ENCODE data around the gene FCRLA. TPM values are rescaled to one million over a fixed set of nuclear protein-coding genes. Genes with fewer than 3 reads are reported as not detected.
A peak's percentile ranks its signal among the peaks of the same experiment; 100 is the strongest.
"Not testable (repeated sequence)": the region's sequence is repeated elsewhere in the genome, so short reads cannot be mapped to it uniquely, and the experiment has no call there.

FCRLA gene, protein sequence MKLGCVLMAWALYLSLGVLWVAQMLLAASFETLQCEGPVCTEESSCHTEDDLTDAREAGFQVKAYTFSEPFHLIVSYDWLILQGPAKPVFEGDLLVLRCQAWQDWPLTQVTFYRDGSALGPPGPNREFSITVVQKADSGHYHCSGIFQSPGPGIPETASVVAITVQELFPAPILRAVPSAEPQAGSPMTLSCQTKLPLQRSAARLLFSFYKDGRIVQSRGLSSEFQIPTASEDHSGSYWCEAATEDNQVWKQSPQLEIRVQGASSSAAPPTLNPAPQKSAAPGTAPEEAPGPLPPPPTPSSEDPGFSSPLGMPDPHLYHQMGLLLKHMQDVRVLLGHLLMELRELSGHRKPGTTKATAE
- 0.15 TPM for total RNA-seq (2021; ENCODE audit: unreplicated experiment)
- polyA plus RNA-seq (2012; ENCODE audit: insufficient read length) = not detected
- Bru-seq, nascent RNA = not detected
- percentile 9 among the genes with signal in this experiment for BruChase-seq, experiment 1, labeled RNA remaining after a 2-hour chase
- BruChase-seq, experiment 2, labeled RNA remaining after a 6-hour chase = percentile 20 among the genes with signal in this experiment
- long read RNA-seq = 0 reads

DNA sequence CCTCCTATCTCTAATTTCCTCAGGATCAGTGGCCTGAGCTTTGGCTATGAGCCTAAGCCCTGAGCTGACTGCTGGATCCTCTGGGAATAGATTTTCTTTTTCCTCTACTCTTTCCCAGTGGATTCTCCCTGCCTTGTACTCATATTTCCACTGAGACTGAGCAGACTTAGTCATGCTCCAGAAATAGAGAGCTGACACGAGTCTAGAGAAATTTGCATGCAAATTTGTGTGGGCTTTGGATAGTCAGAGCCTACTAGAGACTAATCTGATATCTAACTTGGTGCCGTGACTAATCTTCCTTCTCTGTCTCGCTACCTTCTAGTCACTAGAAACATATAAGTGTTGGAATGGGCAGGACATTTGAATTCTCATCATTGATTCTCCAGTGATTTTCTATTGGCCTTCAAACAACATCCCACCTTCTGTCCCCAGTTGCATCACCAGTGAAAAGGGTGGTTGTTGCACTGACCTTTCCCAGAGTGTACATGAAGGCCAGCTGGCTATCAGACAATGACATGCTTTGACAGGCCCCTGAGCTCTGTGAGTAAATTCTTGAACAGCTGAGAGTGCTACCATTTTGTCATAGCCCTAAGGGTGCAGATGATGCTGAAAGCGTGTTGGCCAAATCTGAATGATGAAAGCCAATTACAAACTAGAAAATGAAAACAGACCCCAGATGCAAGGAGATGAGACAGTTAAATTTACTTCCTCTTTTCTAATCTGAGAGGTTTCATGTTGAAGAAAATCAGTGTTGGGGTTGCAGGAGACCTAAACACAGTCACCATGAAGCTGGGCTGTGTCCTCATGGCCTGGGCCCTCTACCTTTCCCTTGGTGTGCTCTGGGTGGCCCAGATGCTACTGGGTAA, at the start of gene FCRLA:
Gene FCRLA (plus strand): TSS at position 748 of the 866 bp plus-strand sequence. CDS start 36 bp downstream, at position 784.
- Histone ChIP-seq H3K4me1 (ENCODE audit: control insufficient read depth, insufficient read depth, low read length) (no peaks in the 10 kb centered on the region), H3K4me3 (ENCODE audit: low read depth in 2 of 2, low read length in 2 of 2) (no peak within 1 kb of the TSS), H3K27ac (ENCODE audit: low read length) (no peak within 1 kb of the TSS), H3K9me3 (ENCODE audit: control insufficient read depth, insufficient read depth, low read depth, low read length) (no peaks in the 10 kb centered on the region), H3K36me3 (ENCODE audit: control insufficient read depth, insufficient read depth, low read length) (no peaks in the 10 kb centered on the region), H3K27me3 (ENCODE audit: control insufficient read depth, insufficient read depth, low read length) (peaks cover 5% of the 10 kb centered on the region; the same call in 1 of the 2 replicates)
- intact Hi-C loops (cut with micrococcal nuclease; ENCODE audit: unreplicated experiment) = no loop called here
- in situ Hi-C loops (cut with HindIII; ENCODE audit: low pct_unique_long_range_greater_than_20kb, low sequenced_read_pairs) = no loop called here
- DNase-seq (ENCODE audit: low read depth, low spot score) = no peak
- no TSS peak for BruUV-seq (replicated peaks)
- TF ChIP-seq SIN3A (IDR thresholded peaks at IDR 0.05; ENCODE audit: borderline replicate concordance, insufficient read depth, low read depth, low read length) (no peak), TCF7L2 (IDR thresholded peaks at IDR 0.05; ENCODE audit: low read depth, low read length) (no peak), POLR2AphosphoS5 (IDR thresholded peaks at IDR 0.05; ENCODE audit: low read depth, low read length) (no peak)
- TF ChIP-seq, protein P1, sequence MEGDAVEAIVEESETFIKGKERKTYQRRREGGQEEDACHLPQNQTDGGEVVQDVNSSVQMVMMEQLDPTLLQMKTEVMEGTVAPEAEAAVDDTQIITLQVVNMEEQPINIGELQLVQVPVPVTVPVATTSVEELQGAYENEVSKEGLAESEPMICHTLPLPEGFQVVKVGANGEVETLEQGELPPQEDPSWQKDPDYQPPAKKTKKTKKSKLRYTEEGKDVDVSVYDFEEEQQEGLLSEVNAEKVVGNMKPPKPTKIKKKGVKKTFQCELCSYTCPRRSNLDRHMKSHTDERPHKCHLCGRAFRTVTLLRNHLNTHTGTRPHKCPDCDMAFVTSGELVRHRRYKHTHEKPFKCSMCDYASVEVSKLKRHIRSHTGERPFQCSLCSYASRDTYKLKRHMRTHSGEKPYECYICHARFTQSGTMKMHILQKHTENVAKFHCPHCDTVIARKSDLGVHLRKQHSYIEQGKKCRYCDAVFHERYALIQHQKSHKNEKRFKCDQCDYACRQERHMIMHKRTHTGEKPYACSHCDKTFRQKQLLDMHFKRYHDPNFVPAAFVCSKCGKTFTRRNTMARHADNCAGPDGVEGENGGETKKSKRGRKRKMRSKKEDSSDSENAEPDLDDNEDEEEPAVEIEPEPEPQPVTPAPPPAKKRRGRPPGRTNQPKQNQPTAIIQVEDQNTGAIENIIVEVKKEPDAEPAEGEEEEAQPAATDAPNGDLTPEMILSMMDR (IDR thresholded peaks at IDR 0.05) = no peak
- TF ChIP-seq, protein P2, sequence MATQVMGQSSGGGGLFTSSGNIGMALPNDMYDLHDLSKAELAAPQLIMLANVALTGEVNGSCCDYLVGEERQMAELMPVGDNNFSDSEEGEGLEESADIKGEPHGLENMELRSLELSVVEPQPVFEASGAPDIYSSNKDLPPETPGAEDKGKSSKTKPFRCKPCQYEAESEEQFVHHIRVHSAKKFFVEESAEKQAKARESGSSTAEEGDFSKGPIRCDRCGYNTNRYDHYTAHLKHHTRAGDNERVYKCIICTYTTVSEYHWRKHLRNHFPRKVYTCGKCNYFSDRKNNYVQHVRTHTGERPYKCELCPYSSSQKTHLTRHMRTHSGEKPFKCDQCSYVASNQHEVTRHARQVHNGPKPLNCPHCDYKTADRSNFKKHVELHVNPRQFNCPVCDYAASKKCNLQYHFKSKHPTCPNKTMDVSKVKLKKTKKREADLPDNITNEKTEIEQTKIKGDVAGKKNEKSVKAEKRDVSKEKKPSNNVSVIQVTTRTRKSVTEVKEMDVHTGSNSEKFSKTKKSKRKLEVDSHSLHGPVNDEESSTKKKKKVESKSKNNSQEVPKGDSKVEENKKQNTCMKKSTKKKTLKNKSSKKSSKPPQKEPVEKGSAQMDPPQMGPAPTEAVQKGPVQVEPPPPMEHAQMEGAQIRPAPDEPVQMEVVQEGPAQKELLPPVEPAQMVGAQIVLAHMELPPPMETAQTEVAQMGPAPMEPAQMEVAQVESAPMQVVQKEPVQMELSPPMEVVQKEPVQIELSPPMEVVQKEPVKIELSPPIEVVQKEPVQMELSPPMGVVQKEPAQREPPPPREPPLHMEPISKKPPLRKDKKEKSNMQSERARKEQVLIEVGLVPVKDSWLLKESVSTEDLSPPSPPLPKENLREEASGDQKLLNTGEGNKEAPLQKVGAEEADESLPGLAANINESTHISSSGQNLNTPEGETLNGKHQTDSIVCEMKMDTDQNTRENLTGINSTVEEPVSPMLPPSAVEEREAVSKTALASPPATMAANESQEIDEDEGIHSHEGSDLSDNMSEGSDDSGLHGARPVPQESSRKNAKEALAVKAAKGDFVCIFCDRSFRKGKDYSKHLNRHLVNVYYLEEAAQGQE (IDR thresholded peaks at IDR 0.05; ENCODE audit: insufficient read depth in 1 of 2, low read depth in 2 of 2, low read length in 1 of 2) = no peak
- ATAC-seq = no peak
- POLR2A ChIA-PET = no interaction called here
- CTCF ChIA-PET = no interaction called here

DNA sequence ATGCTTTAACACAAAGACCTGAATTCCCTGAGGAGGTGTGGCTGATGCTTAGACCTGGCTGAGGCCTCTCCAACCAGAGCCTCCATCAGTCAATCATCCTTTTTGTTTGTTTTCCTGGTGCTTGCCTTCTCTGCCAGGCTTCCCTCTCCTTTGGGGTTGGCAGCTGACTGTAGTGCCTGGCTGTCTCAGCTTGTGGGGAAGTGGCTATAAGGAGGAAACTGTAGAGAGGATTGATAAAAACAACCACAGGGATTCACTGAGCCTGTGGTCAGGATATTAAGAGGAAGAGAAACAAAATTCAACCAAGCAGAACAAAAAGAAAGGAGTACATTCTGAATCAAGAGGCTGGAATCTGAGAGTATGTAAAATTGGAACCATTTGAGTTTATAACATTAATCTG, 48.5 kb upstream of the FCRLA start:
- intact Hi-C loops (cut with micrococcal nuclease; ENCODE audit: unreplicated experiment); CTCF ChIA-PET; DNase-seq (ENCODE audit: low read depth, low spot score); H3K9me3 ChIP-seq (ENCODE audit: control insufficient read depth, insufficient read depth, low read depth, low read length); H3K4me1 ChIP-seq (ENCODE audit: control insufficient read depth, insufficient read depth, low read length); in situ Hi-C loops (cut with HindIII; ENCODE audit: low pct_unique_long_range_greater_than_20kb, low sequenced_read_pairs); H3K27ac ChIP-seq (ENCODE audit: low read length); ATAC-seq; H3K27me3 ChIP-seq (ENCODE audit: control insufficient read depth, insufficient read depth, low read length); H3K4me3 ChIP-seq (ENCODE audit: low read depth in 2 of 2, low read length in 2 of 2); H3K36me3 ChIP-seq (ENCODE audit: control insufficient read depth, insufficient read depth, low read length); BruUV-seq (replicated peaks); POLR2A ChIA-PET: not testable (repeated sequence)

DNA sequence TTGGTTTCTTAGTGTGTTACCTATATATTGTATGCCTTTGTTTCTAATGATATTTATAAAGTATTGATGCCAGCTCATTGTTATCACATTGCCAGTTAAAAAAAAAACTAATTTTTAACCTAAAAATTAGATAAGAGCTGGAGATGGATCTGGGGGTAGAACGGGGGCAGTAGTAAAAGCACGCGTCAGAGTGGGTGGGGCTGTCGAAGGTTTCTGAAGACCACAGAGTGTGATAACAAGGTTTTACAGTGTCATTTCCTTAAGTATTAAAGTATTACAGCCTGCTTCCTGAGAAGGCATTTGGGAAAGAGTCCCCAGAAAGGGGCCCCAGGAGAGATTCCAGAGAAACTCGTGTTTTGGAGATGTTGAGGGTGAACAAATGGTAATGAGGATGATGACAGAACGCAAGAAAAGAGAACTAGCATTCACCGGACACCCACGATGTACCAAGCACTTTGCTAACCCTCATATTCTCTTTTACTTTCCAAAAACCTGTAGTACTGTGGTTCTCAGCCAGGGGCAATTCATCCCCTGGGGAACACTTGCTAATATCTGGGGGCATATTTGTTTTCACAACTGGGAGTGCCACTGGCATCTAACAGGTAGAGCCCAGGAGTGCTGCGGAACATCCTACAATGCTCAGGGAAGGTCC, 45.2 kb upstream of the FCRLA start:
- intact Hi-C loops (cut with micrococcal nuclease; ENCODE audit: unreplicated experiment); H3K27ac ChIP-seq (ENCODE audit: low read length); POLR2A ChIA-PET; H3K9me3 ChIP-seq (ENCODE audit: control insufficient read depth, insufficient read depth, low read depth, low read length); H3K4me1 ChIP-seq (ENCODE audit: control insufficient read depth, insufficient read depth, low read length); in situ Hi-C loops (cut with HindIII; ENCODE audit: low pct_unique_long_range_greater_than_20kb, low sequenced_read_pairs); H3K27me3 ChIP-seq (ENCODE audit: control insufficient read depth, insufficient read depth, low read length); CTCF ChIA-PET; H3K4me3 ChIP-seq (ENCODE audit: low read depth in 2 of 2, low read length in 2 of 2); ATAC-seq; H3K36me3 ChIP-seq (ENCODE audit: control insufficient read depth, insufficient read depth, low read length); DNase-seq (ENCODE audit: low read depth, low spot score); BruUV-seq (replicated peaks): not testable (repeated sequence)

DNA sequence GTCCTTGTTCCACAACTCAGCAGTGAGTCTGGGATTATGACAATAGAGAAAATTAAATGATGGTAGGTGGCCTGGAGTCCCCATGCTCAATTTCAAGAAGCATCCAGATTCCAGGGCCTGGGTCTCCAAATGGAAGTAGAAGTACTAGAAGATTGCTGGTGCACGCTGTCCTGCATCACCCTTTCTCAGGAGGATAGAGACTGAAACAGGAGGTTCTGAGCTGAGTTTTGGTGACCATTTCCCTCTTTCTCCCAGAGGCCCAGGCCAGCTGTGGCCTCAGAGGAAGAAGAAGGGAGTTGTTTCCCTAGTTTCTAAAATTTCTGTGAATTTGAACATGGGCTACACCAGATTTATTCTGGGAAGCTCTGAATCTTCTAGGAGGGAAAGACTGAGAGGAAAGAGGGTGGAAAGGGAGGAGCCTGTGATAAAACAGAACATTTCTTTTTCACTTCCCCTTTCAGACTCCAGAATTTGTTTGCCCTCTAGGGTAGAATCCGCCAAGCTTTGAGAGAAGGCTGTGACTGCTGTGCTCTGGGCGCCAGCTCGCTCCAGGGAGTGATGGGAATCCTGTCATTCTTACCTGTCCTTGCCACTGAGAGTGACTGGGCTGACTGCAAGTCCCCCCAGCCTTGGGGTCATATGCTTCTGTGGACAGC, 44.2 kb upstream of the FCRLA start, which contains the start of gene FCGR2B:
Gene FCGR2B (plus strand): TSS at position 460 of the 656 bp plus-strand sequence. CDS start 99 bp downstream, at position 559.
- POLR2A ChIA-PET, CTCF ChIA-PET: not testable (repeated sequence)

More for the DNA sequence above, 44.2 kb upstream of the FCRLA start, which contains the start of gene FCGR2B:
- ATAC-seq; H3K27me3 ChIP-seq (ENCODE audit: control insufficient read depth, insufficient read depth, low read length); H3K4me1 ChIP-seq (ENCODE audit: control insufficient read depth, insufficient read depth, low read length); intact Hi-C loops (cut with micrococcal nuclease; ENCODE audit: unreplicated experiment); H3K27ac ChIP-seq (ENCODE audit: low read length); BruUV-seq (replicated peaks); H3K4me3 ChIP-seq (ENCODE audit: low read depth in 2 of 2, low read length in 2 of 2); H3K36me3 ChIP-seq (ENCODE audit: control insufficient read depth, insufficient read depth, low read length); H3K9me3 ChIP-seq (ENCODE audit: control insufficient read depth, insufficient read depth, low read depth, low read length); in situ Hi-C loops (cut with HindIII; ENCODE audit: low pct_unique_long_range_greater_than_20kb, low sequenced_read_pairs); DNase-seq (ENCODE audit: low read depth, low spot score): not testable (repeated sequence)

Measured in Panc1 (cell line).